ENCODE measurements around the gene CATSPERZ. TPM values are rescaled to one million over a fixed set of nuclear protein-coding genes. Genes with fewer than 3 reads are reported as not detected.
A peak's percentile ranks its signal among the peaks of the same experiment; 100 is the strongest.

CATSPERZ gene
- total and polyA plus RNA-seq, 10 donors, result 0.09 to 0.48 TPM; not detected in 8

- H3K4me3 ChIP-seq, result peak within 1 kb of the TSS; percentile 52 to 79 (median 74)
- H3K9me3 ChIP-seq, result no peaks in the 10 kb centered on the region
- peak; percentile 96 for DNase-seq
- peak within 1 kb of the TSS; percentile 93 to 100 (median 99) for H3K27ac ChIP-seq
- WGBS, 5 donors, result 0% methylated on average over 38 to 43 of the region's 43 CpGs
- H3K36me3 ChIP-seq, result peaks cover 0 to 71% (median 39%) of the 10 kb centered on the region in 6 donors
- TF ChIP-seq POLR2A (IDR thresholded peaks at IDR 0.05) (peak in 2 of 3 donors; percentile 14 to 45), POLR2AphosphoS5 (IDR thresholded peaks at IDR 0.05) (peak; percentile 94 to 98 (median 95)), CTCF (IDR thresholded peaks at IDR 0.05 in 8 of 11, conservative IDR thresholded peaks at IDR 0.05 in 3 of 11) (no peak)
- intact Hi-C loops (cut with DNase I; ENCODE audit: low total_unique reads), result no loop called here
- peaks cover 4 to 69% (median 39%) of the 10 kb centered on the region in 6 donors for H3K4me1 ChIP-seq
- H3K27me3 ChIP-seq (replicated peaks in 1 of 7), result no peaks in the 10 kb centered on the region
These were observed 17.3 kb downstream of the CATSPERZ start, which contains the start of gene TRMT112 for GRCh38 chr11:64317325-64317960. TRMT112 (minus strand) TSS chr11:64317559; CDS start chr11:64317526, 33 bp downstream.

- Histone ChIP-seq H3K4me3 (peak within 1 kb of the TSS; percentile 52 to 79 (median 74)), H3K4me1 (peaks cover 4 to 62% (median 36%) of the 10 kb centered on the region in 6 donors), H3K9me3 (no peaks in the 10 kb centered on the region), H3K36me3 (peaks cover 0 to 71% (median 45%) of the 10 kb centered on the region in 6 donors), H3K27ac (peak within 1 kb of the TSS; percentile 93 to 100 (median 99)), H3K27me3 (replicated peaks in 1 of 7) (no peaks in the 10 kb centered on the region)
- intact Hi-C loops (cut with DNase I; ENCODE audit: low total_unique reads), result no loop called here
- 0% methylated on average over 26 to 61 of the region's 61 CpGs for WGBS, 5 donors
- TF ChIP-seq CTCF (IDR thresholded peaks at IDR 0.05 in 8 of 11, conservative IDR thresholded peaks at IDR 0.05 in 3 of 11), result peak; percentile 36 to 83 (median 72)
- TF ChIP-seq POLR2AphosphoS5 (IDR thresholded peaks at IDR 0.05), result peak; percentile 88 to 95 (median 93)
- TF ChIP-seq POLR2A (IDR thresholded peaks at IDR 0.05), result peak in 2 of 3 donors; percentile 44 to 77
- peak; percentile 99 for DNase-seq
These were observed 18.0 kb downstream of the CATSPERZ start, which contains the start of gene PRDX5 for GRCh38 chr11:64317961-64318765. PRDX5 (plus strand) TSS chr11:64318121; CDS start chr11:64318216, 95 bp downstream.

- no peak for DNase-seq
- intact Hi-C loops (cut with DNase I; ENCODE audit: low total_unique reads), result no loop called here
- no peaks in the 10 kb centered on the region for H3K9me3 ChIP-seq
- H3K4me1 ChIP-seq, result peaks cover 4 to 62% (median 31%) of the 10 kb centered on the region in 6 donors
- 12 to 26% (median 20%) methylated on average over 15 to 19 of the region's 19 CpGs for WGBS, 5 donors
- H3K27ac ChIP-seq, result peak overlapping the region; percentile 93 to 100 (median 99)
- TF ChIP-seq CTCF (IDR thresholded peaks at IDR 0.05 in 8 of 11, conservative IDR thresholded peaks at IDR 0.05 in 3 of 11) (no peak), POLR2A (IDR thresholded peaks at IDR 0.05) (no peak), POLR2AphosphoS5 (IDR thresholded peaks at IDR 0.05) (no peak)
- H3K36me3 ChIP-seq, result peaks cover 0 to 67% (median 40%) of the 10 kb centered on the region in 6 donors
- peak overlapping the region; percentile 52 to 79 (median 74) for H3K4me3 ChIP-seq
- H3K27me3 ChIP-seq (replicated peaks in 1 of 7), result no peaks in the 10 kb centered on the region
These were observed 18.9 kb downstream of the CATSPERZ start for GRCh38 chr11:64318766-64319761.

Data from spleen (tissue), 11 donors.